Measurements from ENCODE around the gene DHX32.

The DHX32 gene

DNA sequence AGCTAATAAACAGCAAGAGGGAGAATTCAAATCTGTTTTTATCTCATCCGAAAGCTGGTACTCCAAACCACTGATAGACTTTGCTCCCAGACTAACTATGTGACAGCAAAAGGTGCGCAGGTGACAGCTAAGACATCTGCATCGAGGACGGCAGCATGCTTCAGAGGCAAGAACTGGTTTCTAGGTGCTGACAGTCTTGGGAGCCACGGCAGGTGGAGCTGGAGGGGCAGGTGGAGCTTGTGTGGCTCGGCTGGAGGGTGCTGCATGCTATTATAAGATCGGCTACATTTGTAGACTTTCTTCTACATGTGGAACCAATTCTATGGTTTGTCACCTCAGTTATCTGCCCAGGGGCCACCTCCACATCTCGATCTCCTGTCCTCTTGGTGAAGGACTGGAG lies 83.7 kb downstream of the DHX32 start:
- no peak for TF ChIP-seq POLR2AphosphoS5 (IDR thresholded peaks at IDR 0.05; ENCODE audit: low read depth, low read length)
- TF ChIP-seq SIN3A (IDR thresholded peaks at IDR 0.05; ENCODE audit: borderline replicate concordance, insufficient read depth, low read length) = no peak
- no peak for TF ChIP-seq FOXP2 (optimal IDR thresholded peaks at IDR 0.05; ENCODE audit: borderline replicate concordance, extremely low read depth, extremely low read length, insufficient read depth)
- TF ChIP-seq TAF1 (IDR thresholded peaks at IDR 0.05; ENCODE audit: borderline replicate concordance, insufficient read depth, low read length) = no peak
- TF ChIP-seq, protein P1, sequence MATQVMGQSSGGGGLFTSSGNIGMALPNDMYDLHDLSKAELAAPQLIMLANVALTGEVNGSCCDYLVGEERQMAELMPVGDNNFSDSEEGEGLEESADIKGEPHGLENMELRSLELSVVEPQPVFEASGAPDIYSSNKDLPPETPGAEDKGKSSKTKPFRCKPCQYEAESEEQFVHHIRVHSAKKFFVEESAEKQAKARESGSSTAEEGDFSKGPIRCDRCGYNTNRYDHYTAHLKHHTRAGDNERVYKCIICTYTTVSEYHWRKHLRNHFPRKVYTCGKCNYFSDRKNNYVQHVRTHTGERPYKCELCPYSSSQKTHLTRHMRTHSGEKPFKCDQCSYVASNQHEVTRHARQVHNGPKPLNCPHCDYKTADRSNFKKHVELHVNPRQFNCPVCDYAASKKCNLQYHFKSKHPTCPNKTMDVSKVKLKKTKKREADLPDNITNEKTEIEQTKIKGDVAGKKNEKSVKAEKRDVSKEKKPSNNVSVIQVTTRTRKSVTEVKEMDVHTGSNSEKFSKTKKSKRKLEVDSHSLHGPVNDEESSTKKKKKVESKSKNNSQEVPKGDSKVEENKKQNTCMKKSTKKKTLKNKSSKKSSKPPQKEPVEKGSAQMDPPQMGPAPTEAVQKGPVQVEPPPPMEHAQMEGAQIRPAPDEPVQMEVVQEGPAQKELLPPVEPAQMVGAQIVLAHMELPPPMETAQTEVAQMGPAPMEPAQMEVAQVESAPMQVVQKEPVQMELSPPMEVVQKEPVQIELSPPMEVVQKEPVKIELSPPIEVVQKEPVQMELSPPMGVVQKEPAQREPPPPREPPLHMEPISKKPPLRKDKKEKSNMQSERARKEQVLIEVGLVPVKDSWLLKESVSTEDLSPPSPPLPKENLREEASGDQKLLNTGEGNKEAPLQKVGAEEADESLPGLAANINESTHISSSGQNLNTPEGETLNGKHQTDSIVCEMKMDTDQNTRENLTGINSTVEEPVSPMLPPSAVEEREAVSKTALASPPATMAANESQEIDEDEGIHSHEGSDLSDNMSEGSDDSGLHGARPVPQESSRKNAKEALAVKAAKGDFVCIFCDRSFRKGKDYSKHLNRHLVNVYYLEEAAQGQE (IDR thresholded peaks at IDR 0.05; ENCODE audit: insufficient read depth in 1 of 2, low read depth in 2 of 2, low read length in 2 of 2) = no peak

DNA sequence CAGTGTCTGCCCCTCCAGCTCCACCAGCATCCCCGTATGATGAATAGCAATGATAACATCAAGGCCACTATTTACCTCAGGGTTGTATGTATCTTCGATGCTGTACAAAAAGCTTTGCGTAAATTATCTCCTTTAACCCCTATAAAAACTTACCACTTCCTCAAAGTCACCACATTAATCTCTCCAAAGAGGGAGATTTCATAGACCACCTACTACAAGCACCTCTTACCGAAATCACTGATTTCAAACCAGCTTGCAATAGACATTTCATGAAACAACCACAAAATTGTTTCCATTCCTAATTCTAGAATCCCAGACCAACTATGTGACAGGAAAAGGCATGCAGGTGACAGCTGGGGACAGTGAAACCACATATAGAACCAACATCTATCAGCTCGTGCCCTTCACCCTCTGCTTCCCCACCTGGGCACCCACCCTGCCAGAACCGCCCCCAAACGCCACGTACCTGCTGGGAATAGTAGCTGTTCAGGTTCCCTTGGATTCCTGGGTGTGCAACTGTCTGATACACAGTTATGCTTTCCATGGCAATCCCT lies 85.4 kb downstream of the DHX32 start:
- TF ChIP-seq SIN3A (IDR thresholded peaks at IDR 0.05; ENCODE audit: borderline replicate concordance, insufficient read depth, low read length) = no peak
- TF ChIP-seq POLR2AphosphoS5 (IDR thresholded peaks at IDR 0.05; ENCODE audit: low read depth, low read length) = no peak
- TF ChIP-seq TAF1 (IDR thresholded peaks at IDR 0.05; ENCODE audit: borderline replicate concordance, insufficient read depth, low read length) = no peak
- TF ChIP-seq, protein P1 (IDR thresholded peaks at IDR 0.05; ENCODE audit: insufficient read depth in 1 of 2, low read depth in 2 of 2, low read length in 2 of 2) = no peak
- no peak for TF ChIP-seq FOXP2 (optimal IDR thresholded peaks at IDR 0.05; ENCODE audit: borderline replicate concordance, extremely low read depth, extremely low read length, insufficient read depth)

DNA sequence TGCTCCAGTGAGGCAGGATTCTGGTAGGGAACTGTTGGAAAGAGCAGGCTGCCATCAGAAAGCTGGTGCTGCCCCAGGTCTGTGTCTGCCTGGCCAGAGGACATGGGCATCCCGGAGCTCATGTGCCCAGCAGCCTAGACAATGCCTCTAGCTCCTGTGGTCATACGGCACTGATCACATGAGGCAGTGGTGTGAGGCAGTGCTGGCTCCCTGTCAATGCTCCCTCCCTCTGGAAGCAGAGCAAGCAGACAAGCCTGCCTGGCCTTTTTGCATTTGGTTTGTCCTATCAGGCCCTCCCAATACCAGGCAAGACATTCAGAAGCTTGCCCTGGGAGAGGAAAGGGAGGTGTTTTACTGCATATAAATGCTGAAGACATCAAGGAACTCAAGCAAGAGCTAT lies 86.0 kb downstream of the DHX32 start:
- no peak for TF ChIP-seq SIN3A (IDR thresholded peaks at IDR 0.05; ENCODE audit: borderline replicate concordance, insufficient read depth, low read length)
- TF ChIP-seq POLR2AphosphoS5 (IDR thresholded peaks at IDR 0.05; ENCODE audit: low read depth, low read length) = no peak
- no peak for TF ChIP-seq TAF1 (IDR thresholded peaks at IDR 0.05; ENCODE audit: borderline replicate concordance, insufficient read depth, low read length)
- TF ChIP-seq, protein P1 (IDR thresholded peaks at IDR 0.05; ENCODE audit: insufficient read depth in 1 of 2, low read depth in 2 of 2, low read length in 2 of 2) = no peak
- no peak for TF ChIP-seq FOXP2 (optimal IDR thresholded peaks at IDR 0.05; ENCODE audit: borderline replicate concordance, extremely low read depth, extremely low read length, insufficient read depth)

DNA sequence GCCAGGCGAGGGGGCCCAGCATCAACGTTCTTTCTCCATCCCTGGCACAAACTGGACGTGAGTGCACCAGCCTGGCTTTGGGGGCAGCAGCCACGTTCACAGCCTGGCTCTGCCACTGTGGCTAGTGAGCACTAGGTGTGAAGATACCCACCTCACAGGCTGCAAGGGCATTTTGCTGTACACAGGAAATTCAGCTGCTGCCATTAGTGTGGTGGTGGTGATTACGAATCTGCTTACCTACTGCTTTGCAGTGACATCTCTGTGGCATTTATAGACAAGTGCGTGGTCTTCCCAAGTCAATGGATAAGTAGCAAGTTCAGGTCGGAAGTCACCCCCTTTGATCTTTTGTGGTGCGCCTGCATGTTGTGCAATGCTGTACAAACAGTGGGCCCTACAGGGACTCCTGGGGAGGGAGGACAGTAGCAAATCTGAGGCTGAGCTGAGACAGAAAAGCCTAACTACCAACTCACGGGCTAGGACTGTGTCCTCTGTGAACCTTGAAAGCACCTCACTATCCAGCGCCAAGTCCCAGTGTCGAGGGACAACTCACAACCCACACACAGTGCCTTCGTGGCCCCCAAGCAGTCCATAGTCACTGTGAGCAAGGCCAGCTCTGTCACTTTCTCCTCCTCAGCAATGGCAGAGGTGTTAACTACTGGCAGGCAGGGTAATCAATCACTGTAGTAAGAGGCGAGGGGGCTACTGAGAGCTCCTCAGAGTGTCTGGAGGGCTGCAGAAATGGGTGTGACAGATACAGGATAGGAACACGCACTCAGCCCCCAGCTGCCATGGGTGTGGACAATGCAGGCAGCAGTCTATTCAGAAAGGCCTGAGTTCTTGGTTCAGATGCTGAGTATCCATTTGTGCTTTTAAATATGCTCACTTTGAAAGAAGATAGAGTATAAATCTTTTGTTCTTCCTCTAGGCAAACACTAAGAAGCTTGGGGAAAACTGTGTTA lies 88.5 kb downstream of the DHX32 start:
- TF ChIP-seq, protein P1 (IDR thresholded peaks at IDR 0.05; ENCODE audit: insufficient read depth in 1 of 2, low read depth in 2 of 2, low read length in 2 of 2) = no peak
- TF ChIP-seq FOXP2 (optimal IDR thresholded peaks at IDR 0.05; ENCODE audit: borderline replicate concordance, extremely low read depth, extremely low read length, insufficient read depth) (no peak), TAF1 (IDR thresholded peaks at IDR 0.05; ENCODE audit: borderline replicate concordance, insufficient read depth, low read length) (no peak), POLR2AphosphoS5 (IDR thresholded peaks at IDR 0.05; ENCODE audit: low read depth, low read length) (no peak), SIN3A (IDR thresholded peaks at IDR 0.05; ENCODE audit: borderline replicate concordance, insufficient read depth, low read length) (no peak)

Measured in PFSK-1 (cell line).